Activated T-cell treated with anti-CD3 and anti-CD28 coated beads for 24 hours (primary cell): ENCODE results near the gene FAM170B.

Source experiments
- DNase-seq: peaks from one replicate; pipeline ENCODE4 v3.0.0-alpha.2; 2020; ENCODE audit warnings: low read depth

FAM170B gene

DNA sequence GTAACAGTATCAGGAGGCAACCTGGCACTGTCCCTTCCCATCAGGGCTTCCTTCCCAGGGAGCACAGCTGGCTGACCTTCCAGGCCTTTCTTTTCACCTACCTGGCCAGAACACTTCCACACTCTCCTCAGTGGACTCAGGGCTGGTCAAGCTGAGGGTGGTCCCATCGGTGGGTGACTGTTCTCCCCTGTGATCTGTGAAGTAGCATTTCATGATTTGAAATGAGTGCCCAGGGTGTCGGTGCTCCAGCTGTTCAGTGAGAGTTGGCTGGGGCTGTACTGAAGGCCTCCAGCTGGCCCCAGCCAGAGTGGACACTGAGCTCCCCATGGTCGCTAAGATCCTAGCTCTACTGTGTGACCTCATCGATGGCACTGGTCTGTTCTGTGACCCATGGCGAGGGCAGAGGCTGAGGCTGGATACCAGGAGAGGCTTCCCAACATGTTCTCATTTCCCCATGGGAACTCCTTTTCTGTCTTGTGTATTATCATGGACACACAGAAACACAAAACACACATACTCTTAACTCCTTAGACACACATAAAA lies at the start of gene FAM170B:
TSS of gene FAM170B (minus strand) at position 316 of the 543 bp plus-strand sequence. CDS start at position 213, 103 bp downstream.
- no peak for DNase-seq

DNA sequence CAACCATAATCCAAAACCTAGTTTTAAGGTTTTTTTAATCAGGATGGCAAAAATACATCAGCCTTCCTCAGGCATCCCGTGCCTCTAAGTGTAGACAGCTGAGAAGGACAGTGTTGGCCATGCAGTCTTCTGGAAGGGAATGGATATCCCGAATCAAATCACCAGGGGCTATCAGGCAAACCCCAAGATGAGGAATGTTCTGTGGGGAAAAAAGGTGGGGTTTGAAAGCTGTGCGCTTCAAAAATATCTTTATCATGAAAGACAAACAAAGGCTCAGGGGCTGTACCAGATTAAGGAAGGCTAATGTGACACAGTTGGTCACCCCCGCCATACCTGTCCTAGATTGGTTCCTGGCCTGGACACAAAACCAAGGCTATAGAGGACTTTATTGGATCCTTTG lies 49.0 kb upstream of the FAM170B start:
- DNase-seq: no peak

DNA sequence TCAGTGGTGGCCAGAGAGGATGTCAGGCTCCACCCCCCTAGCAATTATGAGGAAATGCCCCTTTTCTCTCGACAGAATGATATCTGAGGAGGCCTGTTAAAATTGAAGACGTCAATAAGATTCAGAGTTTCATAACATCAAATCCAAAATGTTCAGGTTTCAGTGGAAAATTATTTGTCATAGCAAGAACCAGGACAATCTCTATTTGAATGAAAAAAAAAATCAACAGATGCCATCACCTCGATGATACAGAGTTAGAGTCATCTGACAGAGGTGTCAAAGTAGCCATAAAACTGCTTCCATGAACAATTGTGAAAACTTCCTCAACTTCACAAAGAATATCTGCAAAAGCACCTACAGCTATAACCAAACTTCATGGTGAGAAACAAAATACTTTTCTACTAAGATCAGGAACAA lies 46.6 kb upstream of the FAM170B start:
- DNase-seq: no peak

DNA sequence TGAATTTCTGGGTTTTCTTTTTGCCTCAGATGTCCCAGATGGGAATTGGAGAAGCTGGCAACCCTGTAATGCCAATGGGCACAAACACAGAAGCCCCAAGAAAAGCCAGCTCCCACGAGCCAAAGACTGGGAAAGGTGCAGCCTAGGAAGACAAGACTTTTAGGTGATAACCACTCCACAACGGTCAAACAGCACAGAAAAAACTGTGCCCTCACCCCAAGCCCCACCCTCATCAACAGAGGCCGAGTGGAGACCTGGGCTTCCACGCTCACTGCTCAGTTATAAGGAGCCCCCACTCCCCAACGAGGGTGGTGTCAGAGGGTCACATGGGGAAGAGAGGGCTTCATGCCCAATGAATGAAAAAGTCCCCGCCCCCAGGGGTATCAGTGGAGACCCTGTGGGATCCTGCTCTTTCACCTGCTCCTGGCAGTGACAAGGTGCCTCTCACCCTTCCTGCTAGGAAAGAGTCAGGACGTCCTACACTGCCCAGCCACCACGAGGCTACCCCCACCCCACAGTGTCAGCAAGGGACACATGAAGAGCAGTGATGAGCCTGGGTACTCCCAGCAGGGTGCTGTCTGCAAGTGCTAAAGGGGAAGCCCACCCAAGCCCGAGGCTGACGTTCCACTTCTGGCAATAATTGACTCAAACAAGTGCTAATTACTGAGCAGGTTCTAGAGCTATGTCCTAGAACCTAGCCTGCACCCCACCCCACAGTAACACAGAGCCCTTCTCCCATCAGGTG lies 46.0 kb upstream of the FAM170B start:
- DNase-seq: no peak

DNA sequence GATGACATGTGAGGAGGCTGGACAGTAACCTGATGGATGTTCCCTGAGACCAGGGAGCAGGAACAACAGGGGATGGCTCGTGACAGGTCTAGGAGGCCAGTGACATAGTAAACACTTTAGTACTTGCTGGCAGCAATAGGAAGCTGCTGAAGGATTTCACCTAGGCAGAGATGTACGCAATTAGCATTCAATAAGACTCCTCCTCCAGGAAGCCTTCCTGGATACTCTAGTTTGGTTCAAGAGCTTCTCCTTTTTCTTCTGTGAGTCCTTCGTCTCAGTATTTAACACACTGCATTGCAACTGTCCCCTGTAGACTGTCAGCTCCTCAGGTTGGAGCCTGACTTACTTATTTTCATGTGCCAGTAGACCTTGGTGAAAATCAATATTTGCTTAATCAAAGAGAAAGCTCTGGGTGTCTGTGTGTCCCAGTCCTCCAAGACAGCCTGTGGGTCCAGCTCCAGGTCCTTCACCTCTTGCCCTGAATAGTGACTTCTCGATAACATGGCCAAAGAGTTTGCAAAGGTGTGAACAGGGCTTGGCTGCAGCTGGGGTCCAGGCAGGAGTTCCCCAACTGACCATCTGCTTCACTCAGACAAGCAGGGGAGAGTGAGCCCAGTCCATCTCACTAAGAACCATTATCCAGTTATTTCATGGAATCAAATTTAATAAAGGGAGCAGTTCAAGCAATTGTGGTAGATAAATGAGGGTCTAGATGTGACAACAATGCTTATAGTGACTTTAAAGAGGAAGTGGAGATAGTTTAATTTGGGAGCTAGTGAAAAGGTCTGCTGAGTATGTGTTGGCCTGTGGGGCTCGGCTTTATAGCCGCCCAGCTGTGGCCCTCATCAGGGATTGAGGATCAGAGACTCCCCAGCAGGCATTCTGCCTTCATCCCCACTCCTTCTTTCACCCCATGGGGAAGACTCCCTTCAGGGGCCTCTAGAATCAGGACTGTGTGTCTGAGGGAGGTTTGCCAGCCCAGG lies 45.0 kb upstream of the FAM170B start:
- DNase-seq: no peak

DNA sequence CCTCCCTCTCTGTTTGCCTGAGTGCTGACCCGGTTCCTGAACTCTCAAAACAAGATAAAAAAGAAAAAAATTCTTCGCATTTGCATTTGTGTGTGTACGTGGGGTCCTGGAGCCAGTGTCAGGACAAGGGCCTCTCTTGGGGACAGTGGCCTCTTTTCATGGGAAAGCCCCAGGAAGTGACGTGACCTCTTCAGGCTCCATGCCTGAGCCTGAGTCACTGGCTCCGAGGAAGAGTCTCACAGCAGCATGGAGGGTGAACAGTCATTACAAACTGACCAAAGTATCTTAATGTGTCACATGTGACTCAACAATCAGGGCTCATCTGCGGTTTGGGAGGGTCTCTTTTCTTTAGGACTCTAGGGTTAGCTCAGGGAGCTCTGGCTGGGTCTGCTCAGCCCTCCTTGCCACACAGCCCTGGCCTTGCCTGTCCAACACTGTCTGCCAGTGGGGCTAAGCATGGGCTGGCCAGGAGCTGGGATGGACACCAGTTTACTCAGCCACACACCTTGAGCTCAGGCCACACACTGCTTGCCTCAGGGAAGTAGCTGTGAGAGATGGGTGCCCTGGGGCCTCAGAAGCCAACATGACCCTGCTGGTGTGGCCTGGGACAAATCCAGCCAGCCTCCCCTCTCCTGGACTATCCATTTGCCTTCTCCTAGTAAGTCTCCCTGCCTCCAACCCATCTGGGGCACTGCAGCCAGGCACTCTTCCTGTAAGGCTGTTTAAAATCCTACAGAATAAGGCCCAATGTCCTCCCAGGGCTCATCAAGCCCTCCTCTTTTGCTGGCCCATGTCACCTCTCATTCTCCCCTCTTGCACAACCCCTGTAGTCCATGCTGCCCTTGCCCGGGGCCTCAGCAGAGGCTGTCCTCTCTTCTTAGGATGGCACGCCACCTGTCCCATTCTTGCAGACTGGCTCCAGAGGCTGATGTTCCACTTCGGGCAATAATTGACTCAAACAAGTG lies 43.9 kb upstream of the FAM170B start:
- DNase-seq: peak; percentile 56

DNA sequence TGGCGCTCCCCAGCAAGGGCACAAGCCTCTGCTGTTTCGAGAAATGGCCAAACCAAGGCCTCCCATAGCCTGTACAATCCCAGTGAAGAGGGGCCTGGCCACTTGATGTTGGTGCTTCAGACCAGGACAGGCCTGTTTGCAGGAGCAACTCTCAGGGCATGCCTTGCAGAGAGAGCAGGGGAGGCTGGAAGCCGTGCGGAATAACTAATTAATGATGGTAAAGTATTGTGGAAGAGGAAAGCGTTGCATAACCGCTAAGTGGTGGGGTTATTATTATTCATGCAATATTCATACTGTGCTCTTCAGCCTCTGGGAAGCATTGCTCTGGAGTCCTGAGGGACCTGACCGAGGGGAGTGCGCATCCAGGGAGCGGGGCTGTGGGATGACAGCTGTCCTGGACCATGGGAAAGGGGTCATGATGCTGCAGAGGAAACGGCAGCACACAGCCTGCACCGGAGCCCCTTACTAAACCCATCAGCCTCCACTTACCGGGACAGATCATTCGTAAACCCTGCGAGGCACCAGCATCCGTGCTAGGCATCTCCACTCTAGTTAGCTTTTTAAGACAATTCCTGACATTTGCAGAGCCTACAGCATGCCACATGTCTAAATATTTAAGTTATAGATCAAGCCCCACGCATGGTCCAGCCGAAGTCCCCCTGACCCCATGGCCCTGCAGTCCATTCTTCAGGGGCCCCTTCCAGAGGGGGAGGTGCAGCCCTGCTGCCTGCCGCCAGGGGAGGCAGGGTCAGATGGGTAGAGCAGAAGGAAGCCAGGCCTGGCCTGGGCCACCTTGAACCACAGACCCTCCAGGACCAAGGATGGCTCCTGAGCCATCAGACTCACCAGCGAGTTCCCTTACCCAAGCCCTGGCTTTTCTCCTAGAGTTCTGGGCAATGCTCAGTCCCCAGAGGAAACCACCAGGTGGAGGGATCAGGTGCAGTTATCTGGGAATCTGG lies 42.8 kb upstream of the FAM170B start:
- no peak for DNase-seq

DNA sequence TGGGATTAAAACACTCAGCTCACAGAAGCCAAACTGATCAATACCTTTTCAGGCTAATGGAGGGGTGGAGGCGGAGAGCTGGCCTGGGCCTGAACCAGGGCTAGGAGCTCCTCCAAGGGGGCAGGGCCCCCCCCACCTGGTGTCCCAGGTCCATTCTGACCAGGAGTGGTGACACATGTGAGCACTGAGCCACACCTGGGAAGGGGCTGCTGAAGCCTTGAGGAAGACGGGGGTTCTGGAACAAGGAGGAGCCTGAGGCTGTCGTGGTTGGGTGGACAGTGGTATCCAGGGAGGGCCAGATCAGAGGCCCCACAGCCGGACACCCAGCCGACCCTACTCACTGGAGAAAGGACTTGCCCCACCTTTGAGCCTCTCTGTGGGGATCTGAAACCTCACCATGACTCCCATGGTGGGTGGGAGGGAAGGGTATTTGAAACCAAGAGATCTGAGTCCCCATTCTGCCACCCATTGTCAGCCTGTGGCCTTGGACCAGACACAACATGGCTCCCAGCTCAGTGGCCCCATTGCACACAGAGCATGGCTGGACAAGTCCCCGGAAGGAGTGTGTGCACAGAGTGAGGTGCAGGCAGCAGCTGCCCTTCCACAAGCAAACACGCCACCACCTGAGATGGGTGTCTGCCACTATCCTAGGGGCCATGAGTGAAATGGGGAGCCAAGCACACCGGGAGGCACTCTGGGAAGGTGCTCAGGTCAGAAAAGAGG lies 41.9 kb upstream of the FAM170B start:
- no peak for DNase-seq

DNA sequence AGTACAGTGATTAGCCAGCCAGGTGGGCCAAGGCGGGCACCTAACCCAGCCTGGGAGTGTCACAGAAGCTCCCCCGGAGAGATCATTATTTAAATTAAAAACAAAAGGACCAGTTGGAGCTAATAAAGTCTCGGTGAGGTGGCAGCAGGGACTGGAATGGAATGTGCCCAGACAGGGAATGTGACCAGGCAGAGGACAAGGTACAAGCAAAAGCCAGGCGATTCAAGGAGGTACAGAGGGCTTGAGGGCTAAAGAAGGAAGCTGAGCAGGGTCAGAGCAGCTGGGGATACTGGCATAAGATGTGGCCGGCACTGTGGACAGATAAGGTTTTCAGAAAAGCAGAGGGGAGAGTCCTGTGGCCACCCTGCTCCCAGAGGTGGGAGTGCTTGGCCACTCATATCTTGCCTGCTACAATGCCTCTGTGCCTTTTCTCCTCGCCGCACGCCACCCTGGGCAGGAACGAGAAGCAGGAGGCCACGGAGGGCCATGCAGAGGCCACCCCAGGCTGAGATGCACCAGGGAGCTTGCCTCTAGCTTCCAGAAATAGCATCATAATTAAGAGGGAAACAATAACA lies 41.2 kb upstream of the FAM170B start:
- no peak for DNase-seq

DNA sequence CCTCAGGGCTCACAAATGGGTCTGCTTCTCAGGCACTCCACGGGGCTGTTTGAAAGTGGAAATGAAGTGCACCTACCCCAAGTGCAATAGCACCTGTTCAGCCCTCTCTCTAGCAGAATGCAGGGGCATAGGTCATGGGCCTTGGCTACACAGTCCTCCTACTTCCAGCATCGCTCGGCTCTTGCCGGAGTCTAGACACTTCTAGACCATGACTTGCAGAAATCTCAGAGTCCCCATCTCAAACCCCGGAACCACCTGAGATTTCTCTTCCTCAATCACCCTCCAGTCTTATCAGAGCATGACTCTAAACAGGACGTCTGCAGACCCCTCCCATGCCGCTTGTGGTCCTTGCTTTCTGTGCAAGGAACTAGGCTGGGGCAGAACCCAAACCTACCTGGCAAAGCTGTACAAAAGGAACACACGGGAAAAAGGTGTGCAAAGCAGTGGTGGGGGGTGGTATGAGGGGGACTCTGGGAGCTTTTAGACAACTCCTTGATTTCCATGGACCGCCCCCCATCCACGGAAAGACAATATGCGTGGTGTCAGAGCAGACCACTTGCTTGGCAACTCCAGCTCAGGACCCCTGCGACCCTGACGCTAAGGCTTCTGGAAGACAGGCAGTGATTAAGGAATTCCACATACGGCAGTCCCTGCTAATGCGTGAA lies 40.6 kb upstream of the FAM170B start:
- no peak for DNase-seq

DNA sequence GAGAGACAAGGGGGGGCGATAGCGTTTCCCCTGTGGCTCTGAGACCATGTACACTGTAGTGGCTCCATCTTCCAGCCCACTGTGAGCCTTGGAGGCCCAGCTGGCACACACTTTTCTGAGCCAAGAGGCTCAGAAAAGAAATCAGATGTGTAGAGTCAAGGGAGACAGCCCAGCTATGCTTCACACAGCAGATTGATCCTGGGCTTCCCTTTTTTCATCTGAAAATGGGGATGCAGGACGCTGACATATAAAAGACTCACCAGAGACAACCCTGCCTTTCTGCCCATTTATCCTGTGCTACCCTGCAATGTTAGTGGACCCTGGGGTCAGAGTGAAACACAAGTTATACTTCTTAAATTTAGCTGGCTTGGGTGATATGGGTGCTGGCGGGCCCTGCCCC lies 40.0 kb upstream of the FAM170B start:
- no peak for DNase-seq

DNA sequence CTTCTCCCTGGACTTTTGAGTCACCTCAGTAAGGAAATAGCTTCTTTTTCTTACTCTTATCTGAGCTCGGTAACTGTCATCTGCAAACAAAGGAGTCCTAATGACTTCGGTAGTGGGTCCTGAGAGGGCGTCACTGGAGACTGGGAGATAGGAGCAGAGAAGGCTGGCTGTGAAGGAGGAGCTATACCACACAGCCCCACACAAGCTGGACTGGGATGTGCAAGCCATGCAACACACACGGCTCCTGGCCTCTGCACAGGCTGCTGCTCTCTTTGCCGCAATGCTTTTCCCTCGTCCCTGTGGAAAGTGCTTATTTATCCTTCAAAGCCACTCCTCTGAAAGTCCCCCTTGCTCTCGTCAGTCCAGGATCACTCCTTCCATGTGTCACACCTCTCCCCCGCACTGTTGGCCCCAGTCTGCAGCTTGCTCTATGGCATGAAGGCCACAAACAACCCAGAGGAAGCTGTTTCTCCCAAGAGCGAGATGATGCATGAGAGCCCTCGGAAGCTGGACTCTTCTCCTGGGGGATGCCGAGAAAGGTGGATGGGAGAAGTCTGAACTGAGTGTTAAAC lies 39.5 kb upstream of the FAM170B start:
- DNase-seq: no peak

DNA sequence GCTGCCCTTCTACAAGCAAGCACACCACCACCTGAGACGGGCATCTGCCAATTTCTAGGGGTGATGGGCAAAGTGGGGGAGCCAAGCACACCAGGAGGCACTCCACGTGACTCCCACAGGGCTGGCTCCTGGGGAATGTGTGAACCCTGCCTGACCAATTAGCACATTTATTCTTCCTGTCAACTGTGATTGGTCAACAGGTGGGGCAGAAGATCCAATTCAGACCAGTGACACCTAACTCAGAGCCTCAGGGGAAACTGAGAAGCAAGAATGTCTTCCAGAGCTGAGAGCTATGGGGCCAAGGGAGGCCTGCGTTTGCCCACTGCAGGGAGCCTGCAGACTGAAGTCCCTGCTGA lies 38.9 kb upstream of the FAM170B start:
- no peak for DNase-seq

DNA sequence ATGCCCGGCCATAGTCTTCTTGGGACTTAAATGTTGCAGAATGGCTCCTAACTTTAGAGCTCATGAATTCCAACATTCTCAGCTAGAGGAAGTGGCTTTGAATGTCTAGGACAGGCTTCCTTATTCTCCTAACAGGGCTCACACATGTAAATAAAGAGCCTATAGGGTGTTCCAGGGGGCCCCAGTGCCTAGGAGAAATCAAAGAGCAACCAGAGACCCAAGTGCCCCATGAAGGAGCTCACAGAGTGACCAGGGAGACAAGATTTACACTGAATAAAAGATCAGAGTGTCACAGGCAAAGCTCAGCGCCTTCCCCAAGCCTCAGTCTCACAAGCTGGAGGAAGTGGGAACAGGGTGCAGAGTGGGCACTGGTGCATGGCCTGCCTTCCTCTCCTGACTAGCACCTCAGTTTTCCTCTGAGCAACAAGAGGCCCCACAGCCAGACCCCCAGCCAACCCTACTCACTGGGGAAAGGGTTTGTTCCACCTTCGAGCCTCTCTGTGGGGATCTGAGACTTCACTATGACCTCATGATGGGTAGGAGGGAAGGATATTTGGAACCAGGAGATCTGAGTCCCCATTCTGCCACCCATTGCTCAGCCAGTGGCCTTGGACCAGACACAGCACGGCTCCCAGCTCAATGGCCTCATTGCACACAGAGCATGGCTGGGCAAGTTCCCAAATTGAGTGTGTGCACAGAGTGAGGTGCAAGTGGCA lies 38.4 kb upstream of the FAM170B start:
- no peak for DNase-seq

DNA sequence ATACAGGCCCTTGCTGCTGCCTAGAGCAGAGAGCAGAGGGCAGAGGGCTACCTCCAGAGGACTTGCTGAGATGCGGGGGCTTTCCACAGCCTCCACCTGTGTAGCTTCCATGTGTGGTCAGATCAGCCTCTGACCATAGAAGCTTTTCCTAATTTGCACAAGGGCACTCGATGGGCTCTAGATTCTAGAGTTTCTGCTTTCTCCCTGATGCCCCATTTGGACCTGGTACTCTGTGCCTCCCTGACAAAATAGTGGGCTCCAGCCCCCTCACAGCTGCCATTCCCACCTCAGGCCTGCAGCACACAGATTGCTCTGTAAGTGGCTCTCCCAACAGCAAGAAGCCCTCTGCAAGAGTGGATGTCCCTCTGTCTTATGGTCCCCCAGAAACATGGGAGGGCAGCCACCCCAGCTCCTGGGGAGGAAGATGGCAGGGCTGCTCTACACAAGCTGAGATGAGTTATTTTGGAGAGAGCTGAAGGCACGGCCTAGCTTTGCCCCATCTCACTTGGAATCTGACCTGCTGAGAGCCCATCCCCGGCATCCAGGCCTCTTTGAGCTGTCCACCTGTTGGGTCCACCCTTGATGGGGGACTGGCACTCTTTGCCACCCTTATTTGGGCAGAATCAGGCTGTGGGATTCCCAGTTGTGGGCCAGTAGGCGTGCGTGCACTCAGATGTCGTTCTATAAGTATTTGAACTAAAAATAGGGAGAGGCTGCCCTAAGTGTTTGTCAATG lies 37.7 kb upstream of the FAM170B start:
- no peak for DNase-seq

DNA sequence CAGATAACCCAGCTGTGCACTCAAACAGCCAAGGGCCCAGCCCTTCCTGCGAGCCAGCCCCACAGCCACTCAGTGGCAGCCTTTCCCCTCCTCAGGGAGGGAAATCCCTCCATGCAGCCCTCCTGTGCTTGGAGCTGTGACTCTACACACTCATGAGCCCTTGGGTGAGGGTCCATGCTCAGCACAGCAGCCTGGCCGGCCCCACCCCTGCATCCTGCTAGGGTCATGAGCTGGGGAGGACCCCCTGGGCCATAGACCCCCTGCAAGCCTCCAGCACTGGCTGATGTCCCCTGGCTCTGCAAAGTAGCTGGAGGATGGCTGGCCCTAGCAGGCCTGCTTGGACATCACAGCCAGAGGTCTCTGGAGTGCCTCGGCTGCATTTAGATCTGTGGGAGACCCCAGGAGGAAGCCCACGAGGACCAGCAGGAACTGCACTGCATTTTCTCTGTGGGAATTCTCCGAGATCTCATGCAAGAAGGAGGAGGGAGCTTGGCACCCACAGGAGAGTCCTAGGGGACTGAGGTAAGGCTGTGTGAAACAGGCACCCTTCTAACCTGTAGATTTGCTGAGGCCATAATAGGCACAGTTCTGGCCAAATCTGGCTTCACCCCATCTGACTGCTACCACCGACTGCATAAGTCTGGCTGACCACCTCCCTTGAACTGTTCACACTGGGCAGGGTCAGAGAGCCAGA lies 37.0 kb upstream of the FAM170B start:
- no peak for DNase-seq

DNA sequence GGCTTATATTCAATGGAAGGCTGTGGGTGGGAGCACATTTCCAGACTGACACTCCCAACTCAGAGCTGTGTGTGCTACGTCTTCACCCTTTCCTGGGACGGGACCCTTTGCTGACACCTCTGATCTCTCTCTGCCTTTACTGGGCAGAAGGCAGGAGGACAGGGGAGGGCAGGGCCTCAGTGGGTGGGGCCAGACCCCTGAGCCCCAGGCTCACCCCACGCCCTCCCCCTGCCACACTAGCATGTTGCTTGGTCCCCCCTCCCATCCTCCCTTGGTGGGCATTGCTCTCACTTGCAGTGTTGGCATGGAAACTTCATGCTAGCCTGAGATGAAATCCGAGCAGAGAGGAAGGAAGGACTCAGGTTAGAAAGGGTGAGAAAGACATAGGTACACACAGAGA lies 36.0 kb upstream of the FAM170B start:
- no peak for DNase-seq
